Sigmoid colon (tissue), 7 donors: ENCODE measurements around the gene SETD1B. TPM values are rescaled to one million over a fixed set of nuclear protein-coding genes. Genes with fewer than 3 reads are reported as not detected.

ENCODE experiments used
- DNase-seq: peaks from one replicate; pipeline ENCODE4 v3.0.0-alpha.2; 2019
- H3K27ac ChIP-seq, 4 donors: fragments of 200-600 bp; sonication (generic); one replicate each; pipeline ENCODE4 v1.5.1; 2016 to 2019; ENCODE audit warnings: mild to moderate bottlenecking in 1 of 4
- H3K27me3 ChIP-seq, 3 donors: fragments of 200-600 bp; sonication (generic); one replicate each; pipeline ENCODE4 v1.5.1; 2019; ENCODE audit warnings: mild to moderate bottlenecking in 1 of 3
- H3K36me3 ChIP-seq, 4 donors: fragments of 200-600 bp; sonication (generic); one replicate each; pipeline ENCODE4 v1.5.1; 2016 to 2019
- H3K4me1 ChIP-seq, 4 donors: fragments of 200-600 bp; sonication (generic); one replicate each; pipeline ENCODE4 v1.5.1; 2017 to 2019
- H3K4me3 ChIP-seq, 4 donors: fragments of 200-600 bp; sonication (generic); one replicate each; pipeline ENCODE4 v1.5.1; 2017 to 2019; ENCODE audit warnings: mild to moderate bottlenecking in 2 of 4, moderate library complexity in 1 of 4
- H3K9me3 ChIP-seq, 4 donors: fragments of 200-600 bp in 3 of 4; sonication (generic) in 3 of 4; one replicate each; pipeline versions ENCODE4 v1.5.1 to v1.6.1; 2013 to 2019
- CTCF ChIP-seq, 4 experiments: fragments of 450-650 bp in 3 of 4; fragments of 200-600 bp in 1 of 4; IDR thresholded peaks; one replicate each; pipeline ENCODE4 v1.5.1; 2016 to 2019; ENCODE audit warnings: antibody characterized with exemption in 4 of 4, mild to moderate bottlenecking in 3 of 4, moderate library complexity in 2 of 4
- EP300 ChIP-seq, 4 donors: sonication (generic); formaldehyde crosslinking; IDR thresholded peaks; one replicate each; pipeline ENCODE4 v1.6.1; 2017; ENCODE audit warnings: antibody characterized with exemption in 4 of 4
- POLR2A ChIP-seq, 2 donors: fragments of 450-650 bp; IDR thresholded peaks; one replicate each; pipeline ENCODE4 v1.6.1; 2016; ENCODE audit warnings: antibody characterized with exemption in 2 of 2, mild to moderate bottlenecking in 2 of 2, moderate library complexity in 2 of 2
- POLR2AphosphoS5 ChIP-seq, 4 donors: sonication (generic); formaldehyde crosslinking; IDR thresholded peaks; one replicate each; pipeline ENCODE4 v1.6.1; 2017; ENCODE audit warnings: antibody characterized with exemption in 4 of 4
- WGBS, 2 donors: extraction: QIAGEN DNeasy Blood & Tissue Kit; methylation state at CpG; one replicate each; pipeline ENCODE4 v1.1.7; 2013; 5-methylcytosine and 5-hydroxymethylcytosine counted together
- intact Hi-C: fragments of 100-400 bp; cut with DNase I; formaldehyde crosslinking; loops from one replicate; pipeline ENCODE4 v1.15.1; 2023
- polyA plus RNA-seq, 3 donors: library from polyadenylated mRNA; stranded (reverse); fragments of 200-250 nt; gene quantifications; one replicate each; pipeline ENCODE4 v1.2.3, GENCODE V29; 2013
- total RNA-seq, 4 donors: library from RNA; depleted of rRNA; stranded (reverse); fragments of >200 nt; gene quantifications; one replicate each; pipeline ENCODE4 v1.1.0, GENCODE V29; 2016
- donor health status: healthy with polysubstance abuse.
- donor health status: Bipolar disorder and iron deficiency.
- donor health status: healthy.

Gene SETD1B
- total and polyA plus RNA-seq, 7 donors: 2.4 to 16.9 (median 8.2) TPM

DNA sequence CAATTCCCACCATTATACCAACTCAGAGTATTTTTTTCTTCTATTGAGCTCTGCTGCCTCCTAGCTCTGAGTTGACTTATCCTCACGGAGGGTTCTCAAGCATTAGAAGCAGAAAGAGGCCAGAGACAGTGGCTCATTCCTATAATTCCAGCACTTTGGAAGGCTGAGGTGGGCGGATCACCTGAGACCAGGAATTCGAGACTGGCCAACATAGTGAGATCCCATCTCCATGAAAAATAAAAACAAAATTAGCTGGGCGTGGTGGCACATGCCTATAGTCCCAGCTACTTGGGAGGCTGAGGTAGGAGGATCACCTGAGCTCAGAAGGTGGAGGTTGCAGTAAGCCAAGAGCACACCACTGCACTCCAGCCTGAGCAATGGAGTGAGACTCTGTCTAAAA, 33.9 kb downstream of the SETD1B start:
- intact Hi-C loops: loop anchor here (2.0 kb wide), 3 partner anchors 25 to 51 kb away; partner anchors contain the start of gene PSMD9
- Histone ChIP-seq H3K4me3 (no peak overlapping the region), H3K36me3 (peaks cover 0 to 1% (median 0%) of the 10 kb centered on the region in 4 donors), H3K27ac (no peak overlapping the region), H3K4me1 (peaks cover 0 to 13% (median 11%) of the 10 kb centered on the region in 4 donors), H3K27me3 (no peaks in the 10 kb centered on the region), H3K9me3 (no peaks in the 10 kb centered on the region)
- no peak for DNase-seq
- TF ChIP-seq POLR2A (IDR thresholded peaks at IDR 0.05) (no peak), CTCF (IDR thresholded peaks at IDR 0.05) (no peak), POLR2AphosphoS5 (IDR thresholded peaks at IDR 0.05) (no peak), EP300 (IDR thresholded peaks at IDR 0.05) (no peak)
- 73 to 84% methylated on average over 4 of the region's 4 CpGs for WGBS, 2 donors

DNA sequence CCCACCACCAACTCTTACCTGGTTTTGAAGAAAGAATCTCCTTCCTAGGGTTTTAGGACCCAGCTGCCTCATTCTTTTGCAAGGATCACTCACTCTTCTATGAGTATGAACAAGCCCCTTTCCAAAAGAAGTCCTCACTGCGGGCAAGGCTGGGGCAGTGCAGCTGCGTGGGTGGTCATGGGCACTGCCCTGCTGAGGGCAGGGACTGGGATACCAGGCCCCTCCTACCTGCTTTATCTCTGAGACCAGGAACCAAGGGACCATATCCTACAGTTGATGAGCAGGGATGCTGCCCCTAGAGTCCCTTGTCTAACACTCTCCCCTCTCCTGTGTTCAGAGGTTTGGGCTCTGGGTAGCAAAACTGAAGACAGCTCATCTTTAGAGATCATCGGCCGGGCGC, 34.3 kb downstream of the SETD1B start:
- no peak overlapping the region for H3K4me3 ChIP-seq
- WGBS, 2 donors: 86 to 95% methylated on average over 5 of the region's 5 CpGs
- peaks cover 0 to 13% (median 11%) of the 10 kb centered on the region in 4 donors for H3K4me1 ChIP-seq
- TF ChIP-seq POLR2A (IDR thresholded peaks at IDR 0.05) (no peak), POLR2AphosphoS5 (IDR thresholded peaks at IDR 0.05) (no peak), CTCF (IDR thresholded peaks at IDR 0.05) (no peak), EP300 (IDR thresholded peaks at IDR 0.05) (no peak)
- no peak overlapping the region for H3K27ac ChIP-seq
- DNase-seq: no peak
- no peaks in the 10 kb centered on the region for H3K36me3 ChIP-seq
- no peaks in the 10 kb centered on the region for H3K9me3 ChIP-seq
- no peaks in the 10 kb centered on the region for H3K27me3 ChIP-seq
- intact Hi-C loops: loop anchor here (2.0 kb wide), 3 partner anchors 25 to 51 kb away; partner anchors contain the start of gene PSMD9

- Histone ChIP-seq H3K9me3 (no peaks in the 10 kb centered on the region), H3K4me1 (peaks cover 0 to 13% (median 11%) of the 10 kb centered on the region in 4 donors), H3K4me3 (peak overlapping the region; percentile 45 to 57 (median 54)), H3K36me3 (no peaks in the 10 kb centered on the region), H3K27me3 (no peaks in the 10 kb centered on the region), H3K27ac (peak overlapping the region; percentile 55 to 78 (median 75))
- intact Hi-C loops: loop anchor here (2.0 kb wide), 3 partner anchors 27 to 49 kb away; partner anchors contain the start of gene PSMD9
- peak; percentile 100 for DNase-seq
- WGBS, 2 donors: 7 to 12% methylated on average over 53 of the region's 53 CpGs
- TF ChIP-seq CTCF (IDR thresholded peaks at IDR 0.05) (peak; percentile 30 to 53 (median 48)), POLR2AphosphoS5 (IDR thresholded peaks at IDR 0.05) (peak; percentile 44 to 94 (median 56)), EP300 (IDR thresholded peaks at IDR 0.05) (no peak), POLR2A (IDR thresholded peaks at IDR 0.05) (peak; percentile 16 to 26)
These were observed 35.5 kb downstream of the SETD1B start for GRCh38 chr12:121839106-121839992.

- Histone ChIP-seq H3K27me3 (no peaks in the 10 kb centered on the region), H3K4me1 (peaks cover 0 to 13% (median 11%) of the 10 kb centered on the region in 4 donors), H3K27ac (peak overlapping the region; percentile 55 to 78 (median 75)), H3K9me3 (no peaks in the 10 kb centered on the region), H3K4me3 (peak overlapping the region; percentile 45 to 57 (median 54)), H3K36me3 (no peaks in the 10 kb centered on the region)
- WGBS, 2 donors: 71 to 74% methylated on average over 24 of the region's 24 CpGs
- TF ChIP-seq EP300 (IDR thresholded peaks at IDR 0.05) (no peak), POLR2AphosphoS5 (IDR thresholded peaks at IDR 0.05) (no peak), CTCF (IDR thresholded peaks at IDR 0.05) (no peak), POLR2A (IDR thresholded peaks at IDR 0.05) (no peak)
- no peak for DNase-seq
- intact Hi-C loops: loop anchor here (2.0 kb wide), 3 partner anchors 27 to 49 kb away; partner anchors contain the start of gene PSMD9
These were observed 36.4 kb downstream of the SETD1B start for GRCh38 chr12:121839993-121840761.
